NCI-H2107 (cell line): ENCODE results near the gene ABCC4.

ENCODE experiments used
- DNase-seq: peaks from one replicate; lab custom pipeline; 2025; lab: John Stamatoyannopoulos, UW

ABCC4 gene

DNA sequence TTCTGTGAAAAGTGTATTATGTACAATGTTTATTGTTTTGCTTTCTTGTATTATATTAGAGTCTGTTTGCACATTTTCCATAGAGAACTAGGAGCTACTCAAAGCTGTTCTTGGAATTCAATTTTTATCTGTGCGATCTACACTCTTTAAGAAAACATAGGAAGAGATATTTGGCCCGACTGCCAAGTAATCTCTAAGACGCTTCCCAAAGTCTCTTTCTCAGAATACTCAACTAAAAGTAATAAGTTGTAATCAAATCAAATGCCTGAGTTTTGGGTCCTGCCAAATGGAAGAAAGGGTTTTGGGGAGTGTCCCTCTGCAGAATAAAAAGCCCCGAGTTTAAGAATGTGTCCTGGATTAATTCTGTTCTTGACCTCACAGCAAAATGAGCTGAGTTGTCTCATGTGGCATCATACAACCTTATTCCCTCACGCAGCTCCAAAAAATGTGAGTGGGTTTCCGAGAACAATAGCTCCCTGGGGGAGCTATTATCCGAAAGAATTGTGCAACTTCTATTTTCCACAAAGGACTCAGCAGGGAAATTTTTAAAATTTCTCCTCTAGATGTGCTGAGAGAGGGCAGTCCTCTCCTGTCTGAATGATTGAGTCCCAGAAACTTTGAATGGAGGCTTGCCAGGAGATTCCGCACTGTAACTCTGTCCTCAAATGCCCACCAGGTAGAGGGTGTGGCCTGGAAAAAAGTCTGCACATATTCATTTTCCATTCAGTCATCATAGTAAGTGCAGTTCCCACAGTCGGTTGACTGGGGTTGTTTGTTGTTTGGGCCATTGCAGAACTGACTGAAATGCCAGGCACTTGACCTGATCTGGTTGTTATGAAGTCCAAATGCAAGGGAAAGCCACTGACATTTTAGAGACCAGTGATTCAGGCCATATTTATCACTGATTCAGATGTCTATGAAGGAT is 309.0 kb downstream of the ABCC4 start:
- DNase-seq: no peak

DNA sequence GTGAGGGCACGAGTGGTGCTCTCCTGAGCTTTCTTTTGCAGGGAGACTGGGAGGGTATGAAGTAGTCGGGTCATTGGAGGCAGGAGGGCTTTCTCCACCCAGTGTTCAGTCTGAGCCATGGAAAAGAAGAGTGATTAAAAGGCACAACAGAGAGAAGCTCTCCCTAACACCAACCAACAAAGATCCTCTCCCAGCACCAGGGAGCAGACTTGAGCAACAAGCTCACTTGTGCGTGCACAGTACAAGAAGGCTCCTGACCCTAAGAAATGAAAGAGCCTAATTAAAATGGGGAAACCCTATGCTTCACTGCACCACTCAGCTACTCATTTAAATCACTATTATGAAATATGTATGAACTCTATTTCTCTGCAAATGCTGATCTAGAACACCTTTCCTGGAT is 312.6 kb downstream of the ABCC4 start:
- no peak for DNase-seq

DNA sequence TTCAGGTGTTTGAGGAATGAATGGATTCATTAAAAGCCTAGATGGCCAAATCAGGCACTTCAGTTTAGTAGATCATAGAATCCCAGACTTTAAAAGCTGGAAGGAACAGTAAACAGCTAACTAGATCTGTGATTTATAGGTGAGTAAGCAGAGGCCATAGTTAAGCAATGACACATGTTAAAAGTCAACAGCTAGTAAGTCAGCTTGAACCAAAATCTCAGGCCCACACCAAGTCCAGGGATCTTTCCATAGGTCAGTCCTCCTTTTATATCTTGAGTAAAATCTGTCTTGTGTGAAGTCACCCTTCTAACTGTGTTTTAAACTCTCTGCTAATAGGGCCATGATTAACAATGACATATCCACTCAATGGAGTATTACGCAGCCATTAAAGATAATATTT is 313.4 kb downstream of the ABCC4 start:
- no peak for DNase-seq

DNA sequence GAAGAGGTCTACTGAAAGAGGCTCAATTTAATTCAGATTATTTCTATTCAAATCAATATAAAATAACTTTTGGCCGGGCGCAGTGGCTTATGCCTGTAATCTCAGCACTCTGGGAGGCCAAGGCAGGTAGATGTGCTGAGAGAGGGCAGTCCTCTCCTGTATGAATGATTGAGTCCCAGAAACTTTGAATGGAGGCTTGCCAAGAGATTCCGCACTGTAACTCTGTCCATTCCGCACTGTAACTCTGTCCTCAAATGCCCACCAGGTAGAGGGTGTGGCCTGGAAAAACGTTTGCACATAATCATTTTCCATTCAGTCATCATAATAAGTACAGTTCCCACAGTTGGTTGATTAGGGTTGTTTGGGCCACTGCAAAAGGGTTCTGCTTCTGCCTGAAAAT is 314.2 kb downstream of the ABCC4 start:
- DNase-seq: no peak

DNA sequence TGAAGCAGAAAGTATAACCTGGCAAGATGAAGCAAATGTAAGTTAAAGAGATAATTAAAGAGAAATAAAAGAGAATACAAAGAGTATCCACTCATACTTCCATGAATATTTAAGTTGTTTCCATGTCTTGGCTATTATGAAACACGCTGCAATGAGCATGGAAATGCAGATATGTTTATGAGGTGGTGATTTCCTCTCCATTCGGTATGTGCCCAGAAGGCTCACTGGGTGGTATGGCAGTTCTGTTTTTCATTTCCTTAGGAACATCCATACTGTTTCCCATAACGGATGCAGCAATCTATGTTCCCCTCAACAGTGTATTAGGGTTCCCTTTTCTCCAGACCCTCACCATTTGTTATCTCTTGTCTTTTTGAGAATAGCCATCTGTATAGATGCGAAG is 316.3 kb downstream of the ABCC4 start:
- DNase-seq: no peak

DNA sequence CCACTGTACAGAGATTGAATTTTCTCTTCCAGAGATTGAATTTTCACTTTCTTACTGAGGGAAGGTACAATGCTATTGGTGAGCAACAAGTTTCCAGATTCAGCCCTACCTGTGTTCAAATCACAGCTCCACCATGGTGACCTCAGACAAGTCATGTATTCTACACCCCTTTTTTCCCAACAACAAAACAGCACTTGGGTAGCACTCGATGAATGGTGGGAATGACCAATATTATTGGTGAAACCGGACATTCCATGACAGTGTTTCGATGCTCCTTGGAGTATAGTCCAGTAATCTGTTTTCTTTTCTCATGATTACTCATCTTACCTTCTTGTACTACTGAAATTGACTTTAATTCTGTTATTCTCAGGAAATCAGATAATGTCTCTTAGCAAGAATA is 322.7 kb downstream of the ABCC4 start:
- DNase-seq: no peak

DNA sequence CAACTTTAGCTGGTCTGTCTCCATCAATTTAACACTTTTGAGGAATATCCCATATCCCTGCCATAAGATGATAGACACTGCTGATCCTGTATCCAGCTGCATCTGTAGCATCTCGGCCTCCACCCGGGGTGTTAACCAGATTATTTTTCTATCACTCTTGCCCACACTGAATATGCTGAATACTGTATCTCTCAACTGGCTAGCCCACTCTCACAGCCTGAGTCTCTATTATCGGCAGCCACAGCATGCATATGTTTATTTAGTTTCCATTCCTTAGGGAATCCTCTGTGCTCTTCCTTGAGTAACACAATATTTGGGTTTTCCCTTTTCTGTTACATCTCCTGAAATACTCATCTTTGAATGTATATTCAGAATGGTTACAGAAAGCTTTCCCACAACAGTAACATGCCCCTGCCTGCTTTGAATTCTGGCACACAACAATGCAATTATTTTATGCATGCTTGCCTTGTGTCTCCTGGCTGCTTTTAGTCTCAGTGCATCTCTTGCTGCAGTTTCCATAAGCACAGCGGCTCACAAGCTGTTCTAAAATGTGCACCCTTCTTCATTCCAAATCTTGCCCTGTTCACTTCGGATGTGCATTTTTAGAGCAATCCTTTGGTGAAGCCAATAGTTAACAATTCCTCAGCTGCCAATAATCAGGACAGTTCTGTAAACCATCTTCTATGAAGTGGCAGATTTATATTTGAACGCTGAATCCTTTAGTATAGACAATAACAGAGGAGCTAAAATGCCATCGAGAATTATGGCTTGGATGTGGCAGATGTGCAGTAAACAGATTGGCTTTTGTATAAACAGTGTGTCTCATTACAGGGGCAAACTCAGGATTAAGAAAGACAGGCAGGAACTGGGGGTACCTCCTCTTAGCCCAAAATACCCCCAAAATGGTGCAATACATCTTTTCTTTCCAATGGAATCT is 327.0 kb downstream of the ABCC4 start:
- DNase-seq: no peak

DNA sequence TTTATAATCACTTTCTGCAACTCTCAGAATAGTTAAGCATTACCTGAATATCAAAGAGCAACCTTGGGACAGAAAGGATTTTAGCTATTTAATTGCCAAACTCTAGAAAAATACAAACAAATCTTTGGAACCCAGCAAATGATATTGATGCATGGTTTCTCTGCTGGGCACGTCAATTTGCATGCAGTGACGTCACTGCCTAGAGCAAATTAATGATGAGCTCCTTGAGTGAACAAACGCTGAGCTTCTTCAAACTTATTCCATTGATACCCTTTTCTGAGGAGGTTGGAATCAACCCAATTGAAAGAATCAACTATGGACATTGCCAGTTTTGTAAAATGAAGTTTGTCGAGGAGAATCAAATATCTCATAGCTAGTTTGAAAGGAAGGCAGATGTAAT is 329.0 kb downstream of the ABCC4 start:
- no peak for DNase-seq
